ENCODE results near the gene ARL14EP.
A peak's percentile ranks its signal among the peaks of the same experiment; 100 is the strongest.

Gene ARL14EP

GRCh38 chr11:30322191-30322590 lies 713 bp upstream of the ARL14EP start:
- Histone ChIP-seq H3K36me3 (ENCODE audit: control insufficient read depth, insufficient read depth, low read length) (no peaks in the 10 kb centered on the region), H3K9me3 (ENCODE audit: control insufficient read depth, low read length) (no peaks in the 10 kb centered on the region), H3K27me3 (ENCODE audit: control insufficient read depth, insufficient read depth, low read length) (no peaks in the 10 kb centered on the region), H3K4me1 (peaks cover 16% of the 10 kb centered on the region), H3K4me3 (ENCODE audit: low read depth, low read length) (peak overlapping the region; percentile 80), H3K9ac (no peak overlapping the region), H2AFZ (peak overlapping the region; percentile 80), H3K27ac (peak overlapping the region; percentile 84), H3K4me2 (ENCODE audit: low read length) (peak overlapping the region; percentile 55), H3K79me2 (peaks cover 5% of the 10 kb centered on the region)
- TF ChIP-seq CTCF (IDR thresholded peaks at IDR 0.05), result no peak

GRCh38 chr11:30326114-30326778 lies 3.3 kb downstream of the ARL14EP start:
- Histone ChIP-seq H3K9me3 (ENCODE audit: control insufficient read depth, low read length) (no peaks in the 10 kb centered on the region), H3K4me2 (ENCODE audit: low read length) (no peak overlapping the region), H3K9ac (no peak overlapping the region), H2AFZ (no peak overlapping the region), H3K36me3 (ENCODE audit: control insufficient read depth, insufficient read depth, low read length) (no peaks in the 10 kb centered on the region), H3K27me3 (ENCODE audit: control insufficient read depth, insufficient read depth, low read length) (no peaks in the 10 kb centered on the region), H3K79me2 (peaks cover 5% of the 10 kb centered on the region), H3K4me1 (peaks cover 10% of the 10 kb centered on the region), H3K4me3 (ENCODE audit: low read depth, low read length) (no peak overlapping the region), H3K27ac (peak overlapping the region; percentile 32)
- TF ChIP-seq CTCF (IDR thresholded peaks at IDR 0.05), result no peak

- Histone ChIP-seq H3K9ac (no peak overlapping the region), H3K4me3 (ENCODE audit: low read depth, low read length) (no peak overlapping the region), H3K9me3 (ENCODE audit: control insufficient read depth, low read length) (no peaks in the 10 kb centered on the region), H3K4me2 (ENCODE audit: low read length) (no peak overlapping the region), H2AFZ (no peak overlapping the region), H3K4me1 (peaks cover 10% of the 10 kb centered on the region), H3K27ac (no peak overlapping the region), H3K36me3 (ENCODE audit: control insufficient read depth, insufficient read depth, low read length) (no peaks in the 10 kb centered on the region), H3K79me2 (peaks cover 5% of the 10 kb centered on the region), H3K27me3 (ENCODE audit: control insufficient read depth, insufficient read depth, low read length) (no peaks in the 10 kb centered on the region)
- TF ChIP-seq CTCF (IDR thresholded peaks at IDR 0.05), result no peak
Measured at GRCh38 chr11:30326906-30327305, 4.0 kb downstream of the ARL14EP start.

GRCh38 chr11:30328681-30329080 lies 5.8 kb downstream of the ARL14EP start:
- Histone ChIP-seq H3K9ac (no peak overlapping the region), H2AFZ (no peak overlapping the region), H3K9me3 (ENCODE audit: control insufficient read depth, low read length) (no peaks in the 10 kb centered on the region), H3K79me2 (peaks cover 2% of the 10 kb centered on the region), H3K27me3 (ENCODE audit: control insufficient read depth, insufficient read depth, low read length) (no peaks in the 10 kb centered on the region), H3K4me1 (peaks cover 10% of the 10 kb centered on the region), H3K27ac (peak overlapping the region; percentile 51), H3K4me2 (ENCODE audit: low read length) (no peak overlapping the region), H3K36me3 (ENCODE audit: control insufficient read depth, insufficient read depth, low read length) (no peaks in the 10 kb centered on the region), H3K4me3 (ENCODE audit: low read depth, low read length) (no peak overlapping the region)
- TF ChIP-seq CTCF (IDR thresholded peaks at IDR 0.05), result no peak
